ENCODE data around the gene LMBRD1. TPM values are rescaled to one million over a fixed set of nuclear protein-coding genes. Genes with fewer than 3 reads are reported as not detected.
"Not testable (repeated sequence)": the region's sequence is repeated elsewhere in the genome, so short reads cannot be mapped to it uniquely, and the experiment has no call there.

LMBRD1 gene
- total RNA-seq, 1 donor from 2014 or later, result 66.0 TPM

DNA sequence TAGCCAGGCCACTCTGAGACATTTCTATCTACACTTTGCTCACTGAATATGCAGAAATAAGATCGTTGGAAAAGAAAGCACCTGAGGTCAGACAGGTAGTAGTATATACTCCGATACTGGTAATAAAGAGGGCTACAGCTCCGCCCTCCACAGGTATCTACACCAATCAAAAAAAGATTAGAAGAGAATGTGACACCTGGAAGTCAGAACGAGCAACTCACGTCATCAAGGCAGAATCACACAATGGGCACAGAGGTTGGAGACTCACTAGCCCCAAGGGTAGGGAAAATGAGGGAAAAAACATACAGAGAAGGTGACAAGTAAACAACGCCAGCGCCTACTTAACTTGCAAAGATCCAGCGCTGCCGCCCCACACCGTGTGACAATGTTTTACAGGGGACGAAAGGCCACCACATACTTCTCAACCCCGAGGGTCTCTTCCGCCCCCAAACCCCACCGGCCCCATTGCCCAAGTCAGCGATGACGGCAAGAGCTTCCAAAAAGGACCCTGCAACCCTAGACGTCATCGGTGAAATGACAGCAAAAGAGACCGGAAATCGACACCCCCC is 653 bp downstream of the LMBRD1 start:
- DNase-seq (ENCODE audit: low spot score), result peak; percentile 49

DNA sequence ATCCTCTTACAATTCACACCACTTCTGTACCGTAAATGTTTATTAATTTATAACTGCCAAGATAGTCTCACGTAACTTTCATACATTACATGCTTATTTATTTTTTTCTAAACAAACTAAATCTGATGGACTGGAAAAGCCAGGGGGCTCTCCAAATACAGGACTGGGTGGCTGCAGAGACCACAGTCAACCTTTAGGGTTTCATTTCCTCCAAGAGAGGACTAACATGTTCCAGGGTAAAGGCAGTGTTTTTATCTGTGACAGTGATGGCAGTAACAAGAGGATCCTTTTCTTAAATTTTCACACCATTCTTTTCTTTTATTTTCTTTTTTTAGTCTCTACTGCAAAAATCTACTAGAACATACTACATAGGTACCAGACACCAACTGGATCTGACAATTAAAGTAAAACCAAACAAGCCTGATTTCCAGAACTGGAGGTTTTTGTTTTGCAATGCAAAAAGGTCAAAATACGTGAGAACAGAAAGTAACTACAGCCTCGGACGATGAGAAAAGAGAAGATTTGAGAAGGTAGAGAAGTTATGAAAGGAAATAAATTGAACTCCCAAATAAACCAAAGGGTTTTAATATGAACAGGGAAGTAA is 1.2 kb downstream of the LMBRD1 start:
- DNase-seq (ENCODE audit: low spot score), result no peak

GRCh38 chr6:69792292-69792691 is 4.5 kb downstream of the LMBRD1 start:
- no peak for DNase-seq (ENCODE audit: low spot score)

GRCh38 chr6:69791065-69791471 is 5.7 kb downstream of the LMBRD1 start:
- no peak for DNase-seq (ENCODE audit: low spot score)

- no peak for DNase-seq (ENCODE audit: low spot score)
Observed at GRCh38 chr6:69790629-69791028, 6.2 kb downstream of the LMBRD1 start.

DNA sequence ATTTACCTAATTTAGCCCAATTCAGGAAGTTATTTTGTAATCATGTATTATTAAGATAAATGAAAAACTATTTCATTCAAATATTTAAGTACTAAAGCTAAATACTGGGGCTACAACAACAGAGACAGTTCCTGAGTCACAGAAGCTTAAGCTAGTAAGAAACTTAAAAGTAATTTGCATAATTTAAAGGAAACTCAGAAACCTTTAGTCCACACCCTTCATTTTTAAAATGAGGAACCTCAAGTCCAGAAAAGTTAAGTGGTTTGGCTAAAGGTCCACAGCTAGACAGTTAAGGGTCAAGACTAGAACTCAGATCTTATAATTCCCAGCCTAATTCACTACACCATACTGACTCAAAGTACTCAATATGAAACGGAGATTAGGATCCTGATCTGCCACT is 7.2 kb downstream of the LMBRD1 start:
- no peak for DNase-seq (ENCODE audit: low spot score)

DNA sequence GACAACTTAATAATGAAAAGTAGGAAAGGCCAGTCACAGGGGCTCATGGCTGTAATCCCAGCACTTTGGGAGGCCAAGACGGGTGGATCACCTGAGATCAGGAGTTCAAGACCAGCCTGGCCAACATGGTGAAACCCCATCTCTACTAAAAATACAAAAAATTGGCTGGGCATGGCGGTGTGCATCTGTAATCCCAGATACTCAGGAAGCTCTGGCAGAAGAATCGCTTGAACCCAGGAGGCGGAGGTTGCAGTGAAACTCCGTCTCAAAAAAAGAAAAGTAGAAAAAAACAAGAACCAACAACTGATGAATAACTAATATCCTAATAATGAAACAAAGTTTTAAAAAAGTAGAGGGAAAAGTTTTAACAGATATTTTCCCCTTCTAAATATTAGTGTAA is 9.4 kb downstream of the LMBRD1 start:
- DNase-seq (ENCODE audit: low spot score), result not testable (repeated sequence)

DNA sequence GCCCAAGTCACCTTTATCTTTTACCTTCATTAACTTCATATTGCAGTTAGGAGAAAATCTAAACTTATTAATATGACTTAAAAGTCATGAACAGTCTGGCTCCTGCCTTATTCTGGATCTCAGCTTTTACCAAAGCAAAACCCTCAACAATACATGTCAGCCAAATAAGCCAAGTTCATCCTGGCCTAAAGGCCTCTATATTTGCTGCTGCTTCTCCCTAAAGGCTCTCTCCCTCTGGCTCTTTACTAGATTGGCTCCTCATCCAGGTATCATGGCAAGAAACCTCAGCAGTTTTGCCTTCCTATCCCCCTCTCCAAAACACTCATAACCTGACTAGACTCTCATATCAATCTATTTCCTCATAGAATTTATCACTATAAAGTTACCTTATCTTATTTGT is 11.1 kb downstream of the LMBRD1 start:
- DNase-seq (ENCODE audit: low spot score), result no peak

GRCh38 chr6:69784595-69785377 is 12.0 kb downstream of the LMBRD1 start:
- no peak for DNase-seq (ENCODE audit: low spot score)

- DNase-seq (ENCODE audit: low spot score), result no peak
Observed at GRCh38 chr6:69783108-69783507, 13.7 kb downstream of the LMBRD1 start.

GRCh38 chr6:69780585-69781178 is 16.1 kb downstream of the LMBRD1 start:
- no peak for DNase-seq (ENCODE audit: low spot score)

- DNase-seq (ENCODE audit: low spot score), result no peak
Observed at GRCh38 chr6:69775941-69776340, 20.9 kb downstream of the LMBRD1 start.

DNA sequence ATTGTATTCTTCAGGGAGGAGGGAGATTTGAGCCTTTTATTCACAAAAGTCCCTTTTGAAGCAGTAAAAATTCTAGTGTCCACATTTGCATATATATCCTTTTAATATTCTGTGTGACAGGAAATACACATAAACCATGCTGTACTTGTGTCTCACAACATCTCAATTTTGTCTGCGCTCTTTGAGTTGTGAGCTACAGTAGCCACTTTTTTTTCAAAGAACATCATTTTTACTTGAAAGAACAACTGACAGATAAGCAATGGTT is 21.3 kb downstream of the LMBRD1 start:
- DNase-seq (ENCODE audit: low spot score), result no peak

GRCh38 chr6:69774740-69775584 is 21.8 kb downstream of the LMBRD1 start:
- DNase-seq (ENCODE audit: low spot score), result no peak

GRCh38 chr6:69771158-69771906 is 25.5 kb downstream of the LMBRD1 start:
- DNase-seq (ENCODE audit: low spot score), result no peak

DNA sequence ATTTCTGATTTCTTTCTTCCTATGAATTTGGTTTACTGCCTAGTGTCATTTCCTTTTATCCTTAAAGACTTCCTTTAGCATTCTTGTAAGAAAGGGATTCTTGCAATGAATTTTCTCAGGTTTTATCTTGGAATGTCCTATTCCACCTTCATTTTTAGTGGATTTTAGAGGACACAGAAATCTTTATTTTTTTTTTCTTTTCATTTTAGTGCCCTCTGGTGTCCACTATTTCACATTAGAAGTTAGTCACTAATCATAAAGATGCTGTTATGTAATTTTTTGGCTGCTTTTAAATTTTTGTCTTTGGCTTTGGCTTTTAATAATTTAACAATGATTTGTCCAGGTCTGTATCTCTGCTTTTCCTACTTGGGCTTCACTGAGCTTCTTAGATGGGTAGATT is 28.1 kb downstream of the LMBRD1 start:
- DNase-seq (ENCODE audit: low spot score), result no peak

- no peak for DNase-seq (ENCODE audit: low spot score)
Observed at GRCh38 chr6:69763763-69764162, 33.0 kb downstream of the LMBRD1 start.

- DNase-seq (ENCODE audit: low spot score), result no peak
Observed at GRCh38 chr6:69761853-69762252, 35.0 kb downstream of the LMBRD1 start.

GRCh38 chr6:69758214-69758613 is 38.6 kb downstream of the LMBRD1 start:
- DNase-seq (ENCODE audit: low spot score), result no peak

DNA sequence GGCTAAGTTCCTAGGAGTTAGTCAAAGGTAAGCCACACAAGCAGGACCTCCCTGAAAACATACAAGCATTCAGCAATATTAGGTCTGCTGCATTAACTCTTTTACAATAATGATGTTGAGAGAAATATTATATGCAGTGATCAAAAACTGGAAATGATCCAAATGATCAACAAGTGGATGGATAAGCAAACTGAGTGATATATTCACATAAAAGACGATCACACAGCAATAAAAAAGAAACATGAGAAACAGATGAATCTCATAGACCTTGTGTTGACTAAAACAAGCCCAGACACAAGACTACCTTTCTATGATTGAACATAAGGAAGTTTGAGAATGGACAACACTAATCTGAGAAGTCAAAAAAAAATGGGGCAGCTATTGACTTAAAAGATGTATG is 39.9 kb downstream of the LMBRD1 start:
- DNase-seq (ENCODE audit: low spot score), result no peak

DNA sequence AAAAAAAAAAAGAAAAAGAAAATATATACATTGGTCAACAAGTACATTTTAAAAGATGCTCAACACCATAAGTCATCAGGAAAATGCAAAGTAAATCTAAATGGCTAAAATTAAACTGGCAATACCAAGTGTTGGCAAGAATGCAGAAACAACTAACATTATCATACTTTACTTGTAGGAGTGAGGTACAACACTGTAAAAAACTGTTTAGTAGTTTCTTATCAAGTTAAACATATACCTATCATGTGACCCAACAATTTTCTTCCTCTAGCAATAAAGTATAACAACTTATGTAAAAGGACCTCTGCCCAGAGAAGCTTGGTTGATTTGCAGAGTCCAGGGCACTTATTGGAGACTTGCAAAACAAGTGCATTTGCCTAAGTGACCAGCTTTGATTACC is 40.4 kb downstream of the LMBRD1 start:
- no peak for DNase-seq (ENCODE audit: low spot score)

Measured in ureter (tissue), 1 donor.